GM19397 (cell line): ENCODE measurements around the gene UBE3A.
"Not testable (repeated sequence)": the region's sequence is repeated elsewhere in the genome, so short reads cannot be mapped to it uniquely, and the experiment has no call there.

Experiments
- ATAC-seq: cut with Tn5 transposase; IDR thresholded peaks from one replicate; pipeline ENCODE4 v1.9.1; 2021; ENCODE audit warnings: mild to moderate bottlenecking, moderate library complexity; ENCODE audit not compliant: unreplicated experiment

UBE3A gene

GRCh38 chr15:25438601-25439368, at the start of gene UBE3A:
Gene UBE3A (minus strand): TSS chr15:25439024. CDS start chr15:25409107, 29,917 bp downstream.
- peak; percentile 91 for ATAC-seq

GRCh38 chr15:25487226-25487884, 48.5 kb upstream of the UBE3A start:
- ATAC-seq, result no peak

- no peak for ATAC-seq
Measured at GRCh38 chr15:25486051-25486450, 47.2 kb upstream of the UBE3A start.

DNA sequence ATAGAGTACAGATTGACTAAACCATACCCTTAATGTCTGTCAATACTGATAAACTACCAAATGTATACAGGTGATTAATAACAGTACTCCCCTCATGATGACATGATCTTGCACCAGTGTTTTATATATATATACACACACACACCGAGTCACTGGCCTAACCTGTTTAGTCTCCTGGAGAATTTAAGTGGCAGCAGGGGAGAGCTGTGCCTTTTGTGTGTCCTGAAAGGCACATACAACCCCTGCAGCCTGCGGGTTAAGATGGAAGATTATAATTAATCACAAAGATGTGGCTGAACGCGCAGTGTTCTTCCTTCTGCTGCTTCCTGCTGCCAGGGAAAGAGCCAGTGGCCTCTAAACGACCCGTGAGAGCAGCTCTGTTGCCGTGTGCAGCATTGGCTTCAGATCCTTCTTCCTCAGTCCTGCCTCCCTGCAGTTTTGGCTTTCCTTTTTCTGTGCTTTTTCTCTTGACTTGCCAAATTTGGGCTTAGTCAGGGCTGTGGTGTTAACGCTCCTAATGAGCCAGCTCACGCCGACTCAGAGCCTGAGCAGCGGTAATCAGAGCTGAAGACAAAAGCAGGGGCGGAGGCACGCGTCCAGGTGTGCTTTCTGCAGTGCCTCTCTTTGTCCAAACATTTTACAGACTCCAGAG, 42.5 kb upstream of the UBE3A start:
- ATAC-seq, result no peak

DNA sequence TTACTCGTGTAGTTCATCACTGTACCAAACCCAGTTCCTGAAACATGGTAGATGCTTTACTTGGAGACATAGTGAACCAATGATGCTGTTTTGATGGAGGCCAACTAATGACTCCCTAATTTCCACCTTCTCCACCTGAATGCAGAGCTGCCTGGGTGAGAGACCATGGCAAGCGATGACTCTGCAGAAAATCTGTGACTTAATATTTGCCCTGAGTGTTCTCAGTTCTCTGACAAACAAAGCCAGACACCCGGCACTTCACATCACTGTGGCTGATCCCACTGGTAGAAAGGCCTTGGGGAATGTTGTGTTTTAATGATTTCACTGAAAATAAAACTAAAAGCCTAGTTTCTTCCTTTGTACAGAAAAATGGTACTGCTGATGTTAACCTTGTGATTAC, 39.5 kb upstream of the UBE3A start:
- ATAC-seq, result no peak

DNA sequence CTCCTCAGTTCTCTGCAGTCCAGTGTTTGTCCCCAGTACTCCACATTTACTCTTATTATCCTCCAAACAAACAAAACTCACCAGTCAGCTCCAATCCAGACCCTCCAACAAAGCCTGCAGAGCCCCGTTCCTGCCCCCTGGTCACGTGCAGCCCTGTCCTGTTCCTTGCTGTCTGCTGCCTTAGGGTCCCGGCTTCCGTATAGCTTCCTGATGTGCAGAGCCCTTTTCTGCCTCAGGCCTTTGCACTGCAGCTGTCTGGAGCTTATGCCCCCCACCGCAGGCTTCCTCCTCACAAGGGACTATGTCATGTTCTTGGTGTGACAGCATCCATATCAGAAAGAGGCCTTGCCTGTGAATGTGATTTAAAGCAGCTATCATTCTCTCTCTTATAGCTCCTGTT, 39.0 kb upstream of the UBE3A start:
- ATAC-seq, result no peak

DNA sequence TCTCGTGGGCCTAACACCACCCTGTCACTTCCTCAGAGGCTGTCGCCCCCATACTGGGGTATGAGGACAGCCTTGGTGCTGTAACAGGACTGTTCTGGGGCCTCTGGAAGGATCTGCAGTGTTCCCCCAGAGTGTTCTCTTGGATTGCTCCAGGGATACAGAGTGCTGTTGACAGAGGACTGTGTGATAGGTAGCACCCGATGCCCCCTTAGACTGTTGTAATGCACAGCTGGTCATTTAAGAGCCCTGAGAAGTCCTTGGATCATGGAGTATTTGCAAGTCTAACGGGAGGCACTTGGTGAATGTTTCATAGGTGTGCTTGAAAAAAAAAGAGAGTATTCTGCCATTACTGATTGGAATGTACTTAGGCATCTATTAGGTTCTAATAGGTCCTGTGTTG, 35.4 kb upstream of the UBE3A start:
- ATAC-seq, result no peak

DNA sequence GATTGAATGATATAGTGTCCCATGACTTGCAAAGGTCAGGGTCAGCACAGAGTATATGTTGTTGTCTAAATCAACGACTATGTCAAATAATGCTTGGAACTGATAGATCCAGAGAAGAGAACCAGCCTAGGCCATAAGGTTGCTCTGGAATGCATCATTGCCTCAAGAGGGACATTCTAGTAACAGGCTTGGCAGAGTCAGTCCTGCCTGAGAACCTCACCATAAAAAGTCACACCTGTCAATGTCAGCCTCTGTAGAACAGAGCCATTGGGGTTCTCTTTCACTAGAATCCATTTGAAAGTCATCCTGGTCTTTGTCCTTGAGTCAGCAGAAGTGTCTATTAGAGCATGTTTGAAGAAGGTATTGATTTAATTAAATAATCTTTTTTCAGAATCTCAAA, 31.4 kb upstream of the UBE3A start:
- no peak for ATAC-seq

DNA sequence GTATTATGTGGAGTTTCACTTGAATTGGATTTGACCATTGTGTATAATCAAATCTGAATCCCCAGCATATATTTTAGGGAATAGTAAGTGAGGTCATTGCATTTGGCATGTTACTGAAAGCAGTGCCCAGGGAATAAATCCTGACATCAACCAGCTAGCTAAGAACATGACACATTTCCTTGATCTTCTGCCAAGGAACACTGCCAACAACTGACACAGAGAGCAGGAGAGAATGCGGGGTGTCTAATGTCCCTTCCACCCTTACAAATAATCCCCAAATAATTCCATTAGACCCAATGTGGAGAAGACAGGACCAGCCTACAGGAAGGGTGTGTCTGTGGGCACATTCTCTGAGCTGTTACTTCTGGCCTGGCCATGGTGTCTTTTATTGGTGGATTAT, 30.6 kb upstream of the UBE3A start:
- ATAC-seq, result no peak

GRCh38 chr15:25468611-25469010, 29.8 kb upstream of the UBE3A start:
- no peak for ATAC-seq

DNA sequence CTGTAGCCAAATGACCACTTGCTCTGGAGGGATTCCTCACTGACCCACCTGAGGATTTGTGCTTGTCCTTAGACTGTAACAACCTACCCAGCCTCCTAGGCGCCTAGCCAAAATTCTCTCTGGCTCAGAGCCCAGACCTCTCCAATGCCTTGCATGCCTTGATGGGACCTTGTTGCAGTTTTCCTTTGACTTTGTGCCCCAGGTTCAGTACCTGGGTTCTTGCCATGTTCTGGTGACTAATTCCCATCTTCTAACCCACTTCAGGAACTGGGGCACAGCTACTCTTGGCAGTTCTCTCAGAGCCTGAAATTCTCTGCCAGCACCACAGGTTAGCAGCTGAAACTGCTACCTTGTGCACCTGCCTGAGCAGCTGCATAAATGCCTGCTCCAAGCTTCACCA, 27.0 kb upstream of the UBE3A start:
- no peak for ATAC-seq

DNA sequence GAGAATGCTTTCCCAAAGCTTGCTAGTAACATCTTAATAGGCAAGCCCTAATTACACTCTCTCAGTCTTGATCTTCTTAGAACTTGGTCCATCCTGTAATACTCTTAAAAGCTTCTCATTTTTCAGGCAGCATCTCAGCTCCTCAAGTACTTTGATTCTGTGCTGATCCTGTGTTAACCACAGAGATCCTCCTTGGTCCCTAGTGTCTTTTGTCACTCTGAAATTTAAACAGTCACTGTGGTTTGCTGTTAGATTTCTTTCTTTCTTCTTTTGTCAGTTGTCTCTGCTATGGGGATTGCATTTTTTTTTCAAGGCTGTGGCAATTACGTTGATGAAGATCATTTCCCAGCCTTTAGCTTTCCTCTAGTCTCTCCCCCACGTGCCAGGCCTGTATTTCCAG, 26.0 kb upstream of the UBE3A start:
- no peak for ATAC-seq

GRCh38 chr15:25464383-25464782, 25.6 kb upstream of the UBE3A start:
- no peak for ATAC-seq

DNA sequence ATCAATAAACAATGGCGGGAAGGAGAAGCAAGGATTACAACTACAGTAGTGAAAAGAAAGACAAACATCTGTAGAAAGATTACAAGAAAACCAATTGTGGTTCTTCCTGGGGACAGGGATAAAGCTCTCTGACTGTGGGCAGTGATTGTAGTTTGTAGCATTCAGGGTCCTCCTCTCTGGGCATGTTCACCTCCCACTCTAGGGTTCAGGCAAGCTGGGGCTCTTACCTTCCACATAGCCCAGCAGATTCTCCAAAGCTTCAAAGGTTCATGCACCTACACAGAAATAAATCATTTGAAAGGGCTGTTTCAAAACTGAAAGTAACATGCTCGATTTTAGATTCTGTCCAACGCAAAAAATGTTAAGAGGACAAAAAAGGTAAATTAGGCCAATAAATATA, 17.4 kb upstream of the UBE3A start:
- no peak for ATAC-seq

DNA sequence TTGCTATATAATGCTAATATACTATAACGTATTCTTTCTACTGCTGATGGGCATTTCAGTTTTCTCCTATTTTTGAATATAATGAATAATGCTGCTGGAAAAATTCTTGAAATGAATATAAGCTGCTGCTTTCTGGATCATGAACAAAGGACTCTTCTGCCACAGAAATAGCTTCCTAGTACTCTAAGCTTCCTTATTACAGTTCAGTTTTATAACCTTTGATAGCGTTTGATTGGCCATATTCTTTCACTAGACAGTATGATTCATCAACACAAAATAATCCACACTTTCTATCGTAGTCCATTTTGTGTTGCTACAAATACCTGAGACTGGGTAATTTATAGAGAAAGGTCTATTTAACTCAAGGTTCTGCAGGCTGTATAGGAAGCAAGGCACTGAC, 16.4 kb upstream of the UBE3A start:
- ATAC-seq, result no peak

- no peak for ATAC-seq
Measured at GRCh38 chr15:25454771-25455170, 15.9 kb upstream of the UBE3A start.

GRCh38 chr15:25453246-25453645, 14.4 kb upstream of the UBE3A start:
- ATAC-seq, result not testable (repeated sequence)

GRCh38 chr15:25451501-25451900, 12.7 kb upstream of the UBE3A start:
- ATAC-seq, result no peak

GRCh38 chr15:25450163-25450562, 11.3 kb upstream of the UBE3A start:
- no peak for ATAC-seq

DNA sequence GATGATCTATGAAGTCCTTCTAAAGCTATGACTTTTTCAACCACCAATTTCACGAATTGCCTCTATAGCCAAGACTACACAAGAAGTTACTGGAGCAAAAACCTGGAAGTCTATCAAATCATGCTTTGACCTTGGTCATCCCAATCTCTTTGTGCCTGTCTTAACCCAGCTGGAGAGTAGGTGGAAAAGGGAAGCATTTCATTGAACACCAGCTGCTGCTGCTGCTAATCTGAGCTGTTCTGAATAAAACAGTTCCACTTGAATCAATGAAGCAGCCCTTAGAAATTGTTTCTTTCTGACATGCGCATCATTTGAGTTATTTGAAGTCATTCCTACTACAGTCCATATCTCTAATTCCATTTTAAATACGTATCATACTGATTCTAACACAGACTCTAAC, 7.3 kb upstream of the UBE3A start:
- ATAC-seq, result no peak

- ATAC-seq, result no peak
Measured at GRCh38 chr15:25445412-25445811, 6.6 kb upstream of the UBE3A start.

GRCh38 chr15:25441111-25441510, 2.3 kb upstream of the UBE3A start:
- ATAC-seq, result no peak
